ENCODE data around the gene DMD. TPM values are rescaled to one million over a fixed set of nuclear protein-coding genes. Genes with fewer than 3 reads are reported as not detected.

The DMD gene
- total RNA-seq, 1 donor = 2.4 TPM

- H3K4me1 ChIP-seq (ENCODE audit: insufficient read depth, low read length) = no peaks in the 10 kb centered on the region
- H3K4me3 ChIP-seq (ENCODE audit: low read length) = no peak overlapping the region
- no peaks in the 10 kb centered on the region for H3K27me3 ChIP-seq (ENCODE audit: insufficient read depth, low read length)
- no peaks in the 10 kb centered on the region for H3K9me3 ChIP-seq (ENCODE audit: low read depth, low read length)
Observed at GRCh38 chrX:31168551-31168950, 2042.8 kb downstream of the DMD start.

- no peaks in the 10 kb centered on the region for H3K27me3 ChIP-seq (ENCODE audit: insufficient read depth, low read length)
- no peak overlapping the region for H3K4me3 ChIP-seq (ENCODE audit: low read length)
- H3K4me1 ChIP-seq (ENCODE audit: insufficient read depth, low read length) = no peaks in the 10 kb centered on the region
- no peaks in the 10 kb centered on the region for H3K9me3 ChIP-seq (ENCODE audit: low read depth, low read length)
Observed at GRCh38 chrX:31166832-31167231, 2044.5 kb downstream of the DMD start.

- Histone ChIP-seq H3K27me3 (ENCODE audit: insufficient read depth, low read length) (no peaks in the 10 kb centered on the region), H3K4me3 (ENCODE audit: low read length) (no peak overlapping the region), H3K9me3 (ENCODE audit: low read depth, low read length) (no peaks in the 10 kb centered on the region), H3K4me1 (ENCODE audit: insufficient read depth, low read length) (no peaks in the 10 kb centered on the region)
Observed at GRCh38 chrX:31166416-31166815, 2044.9 kb downstream of the DMD start.

GRCh38 chrX:31165241-31166035 lies 2045.9 kb downstream of the DMD start:
- H3K4me1 ChIP-seq (ENCODE audit: insufficient read depth, low read length) = no peaks in the 10 kb centered on the region
- H3K27me3 ChIP-seq (ENCODE audit: insufficient read depth, low read length) = no peaks in the 10 kb centered on the region
- H3K4me3 ChIP-seq (ENCODE audit: low read length) = no peak overlapping the region
- H3K9me3 ChIP-seq (ENCODE audit: low read depth, low read length) = no peaks in the 10 kb centered on the region

- no peaks in the 10 kb centered on the region for H3K9me3 ChIP-seq (ENCODE audit: low read depth, low read length)
- H3K4me1 ChIP-seq (ENCODE audit: insufficient read depth, low read length) = no peaks in the 10 kb centered on the region
- H3K27me3 ChIP-seq (ENCODE audit: insufficient read depth, low read length) = no peaks in the 10 kb centered on the region
- H3K4me3 ChIP-seq (ENCODE audit: low read length) = no peak overlapping the region
Observed at GRCh38 chrX:31154946-31155345, 2056.4 kb downstream of the DMD start.

GRCh38 chrX:31153475-31154047 lies 2057.8 kb downstream of the DMD start:
- H3K4me1 ChIP-seq (ENCODE audit: insufficient read depth, low read length) = no peaks in the 10 kb centered on the region
- H3K9me3 ChIP-seq (ENCODE audit: low read depth, low read length) = no peaks in the 10 kb centered on the region
- no peak overlapping the region for H3K4me3 ChIP-seq (ENCODE audit: low read length)

GRCh38 chrX:31147175-31147574 lies 2064.2 kb downstream of the DMD start:
- Histone ChIP-seq H3K4me1 (ENCODE audit: insufficient read depth, low read length) (no peaks in the 10 kb centered on the region), H3K4me3 (ENCODE audit: low read length) (no peak overlapping the region), H3K9me3 (ENCODE audit: low read depth, low read length) (no peaks in the 10 kb centered on the region), H3K27me3 (ENCODE audit: insufficient read depth, low read length) (no peaks in the 10 kb centered on the region)

More at GRCh38 chrX:31153475-31154047, 2057.8 kb downstream of the DMD start:
- no peaks in the 10 kb centered on the region for H3K27me3 ChIP-seq (ENCODE audit: insufficient read depth, low read length)

GRCh38 chrX:31139961-31140360 lies 2071.4 kb downstream of the DMD start:
- Histone ChIP-seq H3K4me3 (ENCODE audit: low read length) (no peak overlapping the region), H3K4me1 (ENCODE audit: insufficient read depth, low read length) (no peaks in the 10 kb centered on the region), H3K9me3 (ENCODE audit: low read depth, low read length) (no peaks in the 10 kb centered on the region), H3K27me3 (ENCODE audit: insufficient read depth, low read length) (no peaks in the 10 kb centered on the region)

GRCh38 chrX:31138124-31138523 lies 2073.2 kb downstream of the DMD start:
- Histone ChIP-seq H3K9me3 (ENCODE audit: low read depth, low read length) (no peaks in the 10 kb centered on the region), H3K4me1 (ENCODE audit: insufficient read depth, low read length) (no peaks in the 10 kb centered on the region), H3K4me3 (ENCODE audit: low read length) (no peak overlapping the region), H3K27me3 (ENCODE audit: insufficient read depth, low read length) (no peaks in the 10 kb centered on the region)

GRCh38 chrX:31136144-31136611 lies 2075.2 kb downstream of the DMD start:
- no peaks in the 10 kb centered on the region for H3K9me3 ChIP-seq (ENCODE audit: low read depth, low read length)
- H3K27me3 ChIP-seq (ENCODE audit: insufficient read depth, low read length) = no peaks in the 10 kb centered on the region
- no peaks in the 10 kb centered on the region for H3K4me1 ChIP-seq (ENCODE audit: insufficient read depth, low read length)
- H3K4me3 ChIP-seq (ENCODE audit: low read length) = no peak overlapping the region

GRCh38 chrX:31132821-31133241 lies 2078.5 kb downstream of the DMD start:
- Histone ChIP-seq H3K4me3 (ENCODE audit: low read length) (no peak overlapping the region), H3K27me3 (ENCODE audit: insufficient read depth, low read length) (no peaks in the 10 kb centered on the region), H3K9me3 (ENCODE audit: low read depth, low read length) (no peaks in the 10 kb centered on the region), H3K4me1 (ENCODE audit: insufficient read depth, low read length) (no peaks in the 10 kb centered on the region)

GRCh38 chrX:31130457-31131220 lies 2080.7 kb downstream of the DMD start:
- Histone ChIP-seq H3K27me3 (ENCODE audit: insufficient read depth, low read length) (no peaks in the 10 kb centered on the region), H3K4me3 (ENCODE audit: low read length) (no peak overlapping the region)

GRCh38 chrX:31128855-31129254 lies 2082.5 kb downstream of the DMD start:
- H3K27me3 ChIP-seq (ENCODE audit: insufficient read depth, low read length) = no peaks in the 10 kb centered on the region
- no peaks in the 10 kb centered on the region for H3K9me3 ChIP-seq (ENCODE audit: low read depth, low read length)
- no peak overlapping the region for H3K4me3 ChIP-seq (ENCODE audit: low read length)
- H3K4me1 ChIP-seq (ENCODE audit: insufficient read depth, low read length) = no peaks in the 10 kb centered on the region

More at GRCh38 chrX:31130457-31131220, 2080.7 kb downstream of the DMD start:
- no peaks in the 10 kb centered on the region for H3K4me1 ChIP-seq (ENCODE audit: insufficient read depth, low read length)
- H3K9me3 ChIP-seq (ENCODE audit: low read depth, low read length) = no peaks in the 10 kb centered on the region

GRCh38 chrX:31127716-31128115 lies 2083.6 kb downstream of the DMD start:
- no peak overlapping the region for H3K4me3 ChIP-seq (ENCODE audit: low read length)
- no peaks in the 10 kb centered on the region for H3K9me3 ChIP-seq (ENCODE audit: low read depth, low read length)
- H3K27me3 ChIP-seq (ENCODE audit: insufficient read depth, low read length) = no peaks in the 10 kb centered on the region
- no peaks in the 10 kb centered on the region for H3K4me1 ChIP-seq (ENCODE audit: insufficient read depth, low read length)

GRCh38 chrX:31126205-31126604 lies 2085.1 kb downstream of the DMD start:
- no peaks in the 10 kb centered on the region for H3K4me1 ChIP-seq (ENCODE audit: insufficient read depth, low read length)

More at GRCh38 chrX:31126205-31126604, 2085.1 kb downstream of the DMD start:
- Histone ChIP-seq H3K9me3 (ENCODE audit: low read depth, low read length) (no peaks in the 10 kb centered on the region), H3K4me3 (ENCODE audit: low read length) (no peak overlapping the region), H3K27me3 (ENCODE audit: insufficient read depth, low read length) (no peaks in the 10 kb centered on the region)

Measured in mononuclear cell (primary cell).